GM21723 (cell line): ENCODE measurements around the gene MED7.
"Not testable (repeated sequence)": the region's sequence is repeated elsewhere in the genome, so short reads cannot be mapped to it uniquely, and the experiment has no call there.

Experiments used
- ATAC-seq: cut with Tn5 transposase; IDR thresholded peaks from one replicate; pipeline ENCODE4 v1.9.1; 2021; ENCODE audit warnings: mild to moderate bottlenecking, moderate library complexity; ENCODE audit not compliant: unreplicated experiment

MED7 gene, protein sequence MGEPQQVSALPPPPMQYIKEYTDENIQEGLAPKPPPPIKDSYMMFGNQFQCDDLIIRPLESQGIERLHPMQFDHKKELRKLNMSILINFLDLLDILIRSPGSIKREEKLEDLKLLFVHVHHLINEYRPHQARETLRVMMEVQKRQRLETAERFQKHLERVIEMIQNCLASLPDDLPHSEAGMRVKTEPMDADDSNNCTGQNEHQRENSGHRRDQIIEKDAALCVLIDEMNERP

GRCh38 chr5:157142317-157143126, at the start of gene MED7:
MED7 (minus strand) TSS chr5:157142865; CDS start chr5:157139431, 3,434 bp downstream.
- ATAC-seq = peak; percentile 100

DNA sequence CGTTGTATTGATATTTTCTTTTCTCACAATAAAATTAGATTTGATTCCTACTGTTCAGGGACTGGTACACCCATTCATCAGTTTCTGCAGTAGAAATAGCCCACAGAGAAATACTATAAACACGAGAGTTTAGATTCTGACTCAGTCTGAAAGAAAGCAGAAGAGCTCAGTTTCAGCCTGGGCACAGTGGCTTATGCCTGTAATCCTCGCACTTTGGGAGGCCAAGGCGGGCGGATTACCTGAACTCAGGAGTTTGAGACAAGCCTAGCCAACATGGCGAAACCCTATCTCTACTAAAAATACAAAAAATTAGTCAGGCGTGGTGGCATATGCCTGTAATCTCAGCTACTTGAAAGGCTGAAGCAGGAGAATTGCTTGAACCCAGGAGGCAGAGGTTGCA, 46.6 kb upstream of the MED7 start:
- ATAC-seq = peak; percentile 93

GRCh38 chr5:157188270-157188669, 45.6 kb upstream of the MED7 start:
- ATAC-seq = no peak

- no peak for ATAC-seq
These were observed 44.5 kb upstream of the MED7 start for GRCh38 chr5:157187046-157187754.

DNA sequence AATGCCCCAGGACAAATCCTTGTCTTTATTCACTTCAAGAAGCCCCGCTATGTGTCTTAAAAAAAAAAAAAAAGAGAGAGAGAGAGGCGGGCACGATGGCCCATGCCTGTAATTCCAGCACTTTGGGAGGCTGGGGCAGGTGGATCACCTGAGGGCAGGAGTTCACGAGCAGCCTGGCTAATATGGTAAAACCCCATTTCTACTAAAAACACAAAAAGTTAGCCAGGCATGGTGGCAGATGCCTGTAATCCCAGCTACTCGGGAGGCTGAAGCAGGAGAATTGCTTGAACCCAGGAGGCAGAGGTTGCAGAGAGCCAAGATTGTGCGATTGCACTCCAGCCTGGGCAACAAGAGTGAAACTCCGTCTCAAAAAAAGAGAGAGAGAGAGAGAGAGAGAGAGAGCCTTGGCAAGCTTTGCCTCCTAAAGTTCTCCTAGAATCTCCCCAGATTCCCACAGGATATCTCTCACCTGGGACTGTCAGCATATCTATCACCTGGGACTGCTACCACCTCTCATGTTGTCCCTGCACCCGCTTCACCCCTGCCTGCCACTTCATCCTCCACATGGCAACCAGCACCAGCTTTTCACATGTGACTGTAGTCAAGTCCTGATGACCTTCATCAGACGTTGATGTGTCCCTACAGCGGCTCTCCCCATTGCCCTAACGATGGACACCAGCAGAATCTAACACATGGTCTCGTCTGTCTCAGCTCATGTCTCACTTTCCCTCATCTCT, 43.8 kb upstream of the MED7 start:
- no peak for ATAC-seq

DNA sequence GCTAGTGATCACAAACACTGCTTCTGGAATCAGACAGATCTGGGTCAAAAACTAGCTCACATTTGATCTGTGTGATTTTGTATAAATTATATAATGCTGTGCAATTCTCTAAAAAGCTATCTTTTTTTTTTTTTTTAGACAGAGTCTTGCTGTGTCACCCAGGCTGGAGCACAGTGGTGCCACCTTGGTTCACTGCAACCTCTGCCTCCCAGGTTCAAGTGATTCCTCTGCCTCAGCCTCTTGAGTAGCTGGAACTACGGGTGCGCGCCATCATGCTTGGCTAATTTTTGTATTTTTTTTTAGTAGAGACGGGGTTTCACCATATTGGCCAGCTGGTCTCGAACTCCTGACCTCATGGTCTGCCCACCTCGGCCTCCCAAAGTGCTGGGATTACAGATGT, 42.5 kb upstream of the MED7 start:
- not testable (repeated sequence) for ATAC-seq

GRCh38 chr5:157184117-157184670, 41.5 kb upstream of the MED7 start:
- ATAC-seq = no peak

GRCh38 chr5:157182143-157182757, 39.6 kb upstream of the MED7 start:
- no peak for ATAC-seq

- ATAC-seq = no peak
These were observed 38.0 kb upstream of the MED7 start, which contains the start of gene ITK for GRCh38 chr5:157180374-157181264. ITK (plus strand) TSS chr5:157180840; CDS start chr5:157180978, 138 bp downstream.

GRCh38 chr5:157178966-157179365, 36.3 kb upstream of the MED7 start:
- no peak for ATAC-seq

- ATAC-seq = no peak
These were observed 35.3 kb upstream of the MED7 start for GRCh38 chr5:157177953-157178352.

GRCh38 chr5:157175071-157175612, 32.5 kb upstream of the MED7 start:
- no peak for ATAC-seq

- ATAC-seq = peak; percentile 99
These were observed 29.7 kb upstream of the MED7 start for GRCh38 chr5:157172403-157172802.

- no peak for ATAC-seq
These were observed 25.6 kb upstream of the MED7 start for GRCh38 chr5:157168286-157168685.

GRCh38 chr5:157167214-157167621, 24.6 kb upstream of the MED7 start:
- ATAC-seq = no peak

GRCh38 chr5:157166214-157167213, 23.8 kb upstream of the MED7 start, which contains the start of gene GARIN3:
GARIN3 (minus strand) TSS chr5:157166264; CDS start chr5:157166168, 96 bp downstream.
- no peak for ATAC-seq

DNA sequence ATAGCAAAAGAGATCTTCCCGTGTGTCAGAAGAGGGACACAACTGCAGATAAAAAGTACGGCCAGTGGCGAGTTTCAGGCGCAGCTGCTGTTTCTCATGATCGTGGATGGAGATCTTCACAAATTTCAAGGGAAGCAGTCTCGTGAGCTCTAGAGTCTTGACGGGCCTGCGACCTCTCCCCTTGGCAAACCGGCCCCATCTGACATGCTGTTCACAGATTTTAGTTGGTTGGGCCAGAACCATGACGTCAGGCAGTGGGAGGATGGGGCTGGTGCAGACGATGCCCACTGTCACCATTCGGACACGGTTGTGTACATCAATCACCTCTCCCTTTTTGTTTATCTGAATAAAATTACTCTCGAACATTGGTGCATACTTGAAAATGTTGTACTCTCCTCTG, 23.0 kb upstream of the MED7 start:
- ATAC-seq = no peak

- ATAC-seq = no peak
These were observed 22.6 kb upstream of the MED7 start for GRCh38 chr5:157165261-157165660.
